Stimulated activated CD4-positive, alpha-beta T cell treated with anti-CD3 and anti-CD28 coated beads, Interleukin-15, amount 100 ng/mL, for 1 hour (primary cell): Measurements from ENCODE around the gene CDC16.
A peak's percentile ranks its signal among the peaks of the same experiment; 100 is the strongest.
"Not testable (repeated sequence)": the region's sequence is repeated elsewhere in the genome, so short reads cannot be mapped to it uniquely, and the experiment has no call there.

Source experiments
- DNase-seq, 2 donors: peaks; one replicate each; pipeline ENCODE4 v3.0.0-alpha.2; 2020; ENCODE audit warnings: low read depth in 1 of 2, low spot score in 1 of 2

Gene CDC16

DNA sequence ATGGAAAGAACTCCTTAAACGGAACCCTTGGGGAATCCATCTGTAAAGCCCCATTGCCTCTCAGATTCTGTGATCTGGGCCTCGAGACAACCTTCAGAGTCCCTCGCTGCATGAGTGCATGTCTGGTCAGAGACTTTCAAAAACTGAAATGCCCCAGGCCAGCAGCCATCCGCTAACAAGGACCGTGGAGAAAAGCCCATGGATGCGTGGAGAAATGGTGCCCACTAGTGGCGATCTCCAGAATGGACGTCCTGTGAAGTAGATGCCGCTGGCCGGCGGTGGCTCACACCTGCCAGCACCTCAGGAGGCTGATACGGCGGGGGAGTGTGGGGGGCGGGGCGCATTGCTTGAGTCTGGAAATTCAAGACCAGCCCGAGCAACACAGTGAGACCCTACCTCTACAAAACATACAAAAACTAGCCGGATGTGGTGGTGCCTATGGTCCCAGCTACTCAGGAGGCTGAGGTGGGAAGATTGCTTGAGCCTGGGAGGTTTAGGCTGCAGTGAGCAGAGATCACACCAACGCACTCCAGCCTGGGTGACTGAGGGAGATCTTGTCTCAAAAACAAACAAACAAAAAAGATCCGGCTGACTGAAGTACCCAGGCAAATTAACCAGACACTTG is 7.9 kb upstream of the CDC16 start:
- peak; percentile 74 to 75 for DNase-seq

DNA sequence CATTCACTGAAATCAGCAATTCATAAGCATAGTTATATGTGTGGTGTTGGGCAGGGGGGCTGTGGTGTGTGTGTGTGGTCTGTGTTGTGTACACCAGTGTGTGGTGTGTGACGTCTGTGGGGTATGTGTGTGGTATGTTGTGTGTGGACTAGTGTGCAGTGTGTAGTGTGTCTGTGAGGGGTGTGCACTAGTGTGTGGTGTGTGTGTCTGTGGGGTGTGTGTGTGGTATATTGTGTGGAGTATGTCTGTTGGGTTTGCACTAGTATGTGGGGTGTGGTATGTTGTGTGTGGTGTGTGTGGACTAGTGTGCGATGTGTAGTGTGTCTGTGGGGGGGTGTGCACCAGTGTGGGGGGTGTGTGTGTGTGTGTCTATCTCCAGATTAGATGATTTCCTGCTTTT is 7.2 kb upstream of the CDC16 start:
- no peak for DNase-seq

GRCh38 chr13:114228176-114228575 is 6.5 kb upstream of the CDC16 start:
- DNase-seq = no peak

DNA sequence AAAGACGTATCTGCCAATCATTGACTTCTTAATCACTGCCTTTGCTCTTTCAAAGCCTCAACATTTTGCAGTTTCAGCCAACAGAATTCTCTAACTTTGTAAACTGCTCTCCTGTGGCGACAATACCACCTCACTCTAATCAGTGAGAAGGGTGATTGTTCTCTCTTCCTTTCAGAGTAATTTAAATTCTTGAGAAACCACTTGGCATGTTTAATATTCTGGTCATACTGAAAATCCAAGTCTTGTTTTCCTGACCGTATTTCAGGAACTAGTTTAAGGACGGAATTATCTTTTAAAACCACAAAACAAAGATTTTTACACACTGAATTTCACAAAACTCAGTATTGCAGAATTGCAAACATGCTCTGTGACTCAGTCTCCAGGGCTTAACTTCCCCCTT is 5.2 kb upstream of the CDC16 start:
- no peak for DNase-seq

GRCh38 chr13:114230117-114230516 is 4.6 kb upstream of the CDC16 start:
- no peak for DNase-seq

DNA sequence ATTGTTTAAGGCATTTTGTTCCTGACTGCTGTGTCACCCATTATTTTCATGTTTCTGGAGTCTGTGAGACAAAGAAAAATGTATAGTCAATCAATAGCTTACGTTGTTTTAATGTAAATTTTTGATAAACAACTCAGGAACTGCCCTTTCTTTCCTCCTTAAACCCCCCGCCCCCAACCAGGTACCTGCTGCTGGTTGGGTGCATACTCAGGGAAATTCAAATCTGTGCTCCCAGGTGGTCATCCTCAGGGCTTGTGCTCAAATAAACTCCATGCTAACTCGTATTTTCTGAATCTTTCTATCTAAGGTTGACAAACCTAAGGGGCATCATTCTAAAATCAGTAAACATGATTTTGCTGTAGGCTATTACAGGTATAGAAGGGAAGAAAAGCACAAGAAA is 4.1 kb upstream of the CDC16 start:
- no peak for DNase-seq

DNA sequence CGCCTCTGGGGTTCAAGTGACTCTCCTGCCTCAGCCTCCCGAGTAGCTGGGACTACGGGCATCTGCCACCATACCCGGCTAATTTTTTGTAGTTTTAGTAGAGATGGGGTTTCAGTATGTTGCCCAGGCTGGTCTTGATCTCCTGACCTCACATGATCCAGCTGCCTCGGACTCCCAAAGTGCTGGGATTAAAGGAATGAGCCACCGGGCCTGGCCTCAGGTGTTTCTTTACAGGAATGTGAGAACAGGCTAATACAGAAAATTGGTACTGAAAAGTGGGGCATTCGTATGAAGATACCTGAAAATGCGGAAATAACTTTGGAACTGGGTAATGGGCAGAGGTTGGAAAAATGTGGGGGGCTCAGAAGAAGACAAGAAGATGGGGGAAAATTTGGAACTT is 2.8 kb upstream of the CDC16 start:
- no peak for DNase-seq

DNA sequence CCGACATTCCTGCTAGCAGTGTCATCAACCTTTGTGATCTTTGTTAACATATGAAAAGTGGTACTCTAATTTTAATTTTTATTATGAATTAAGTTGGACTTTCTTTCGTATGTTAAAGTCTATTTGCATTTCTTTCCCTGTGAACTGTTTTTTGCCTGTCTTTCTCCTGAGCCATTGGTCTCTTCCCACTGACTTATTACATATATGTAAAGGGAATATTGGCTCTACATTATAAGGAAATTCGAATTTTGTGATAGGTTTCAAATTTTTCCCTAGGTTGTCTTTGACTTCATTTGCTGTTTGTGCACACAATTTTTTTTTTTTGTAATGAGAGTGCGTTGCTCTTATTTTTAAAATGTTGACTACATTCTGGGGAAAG is 442 bp upstream of the CDC16 start:
- DNase-seq = no peak

GRCh38 chr13:114235697-114236096 is 1.0 kb downstream of the CDC16 start:
- no peak for DNase-seq

DNA sequence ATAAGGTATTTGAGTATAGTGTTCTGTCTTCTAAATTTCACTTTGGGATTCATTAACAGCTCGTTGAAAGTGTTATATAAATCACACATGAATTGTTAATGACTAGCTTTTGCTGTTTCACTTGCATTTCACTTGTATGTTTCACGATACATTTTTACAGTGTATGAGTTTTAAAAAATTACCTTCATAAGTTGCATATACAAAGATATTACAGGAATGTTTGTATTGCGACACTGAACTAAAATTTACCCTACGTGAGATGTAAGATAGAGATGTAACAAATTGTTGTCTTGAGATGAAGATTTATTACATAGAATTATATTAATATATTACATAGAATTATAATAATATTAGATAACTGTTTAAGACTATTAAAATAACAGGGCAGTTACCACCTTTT is 1.5 kb downstream of the CDC16 start:
- no peak for DNase-seq

DNA sequence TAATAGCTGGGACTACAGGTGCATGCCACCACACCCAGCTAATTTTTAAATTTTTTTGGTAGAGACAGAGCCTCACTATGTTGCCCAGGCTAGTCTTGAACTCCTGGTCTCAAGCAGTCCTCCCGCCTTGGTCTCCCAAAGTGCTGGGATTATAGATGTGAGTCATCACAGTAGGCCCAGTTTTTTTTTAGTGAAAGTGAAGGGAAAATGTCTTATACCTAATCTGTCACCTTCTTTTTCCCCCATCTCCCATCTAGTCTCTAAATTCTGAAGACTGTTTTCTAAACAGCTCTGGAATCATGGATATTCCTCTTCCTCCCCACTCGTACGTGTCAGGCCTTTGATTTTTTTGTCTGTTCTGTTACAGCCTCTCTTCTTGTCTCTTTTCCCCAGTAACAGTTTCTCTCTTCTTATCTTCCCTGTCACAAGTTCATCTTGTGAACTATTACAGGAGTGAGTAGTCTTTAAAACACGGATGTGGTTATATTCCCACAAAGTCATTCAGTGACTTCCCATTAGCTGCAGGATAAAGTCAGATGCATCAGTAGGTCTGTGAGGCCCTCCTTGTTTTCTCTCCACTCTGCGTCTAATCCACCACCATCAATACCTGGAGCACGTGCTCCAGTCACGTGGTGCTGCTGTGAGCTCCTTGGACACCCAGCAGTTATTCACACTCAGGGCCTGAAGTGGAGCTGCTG is 2.9 kb downstream of the CDC16 start:
- no peak for DNase-seq

DNA sequence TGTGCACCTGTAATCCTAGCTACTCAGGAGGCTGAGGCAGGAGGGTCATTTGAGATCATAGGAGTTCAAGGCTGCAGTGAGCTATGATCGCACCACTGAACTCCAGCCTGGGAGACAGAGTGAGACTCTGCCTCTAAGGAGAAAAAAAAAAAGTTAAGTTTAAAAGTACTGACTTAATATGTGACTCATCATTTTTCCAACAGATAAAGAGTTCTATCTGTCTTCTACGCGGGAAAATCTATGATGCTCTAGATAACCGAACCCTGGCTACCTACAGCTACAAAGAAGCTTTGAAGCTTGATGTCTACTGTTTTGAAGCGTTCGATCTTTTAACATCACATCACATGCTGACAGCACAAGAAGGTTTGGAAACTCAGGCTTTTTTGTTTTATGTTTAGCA is 7.2 kb downstream of the CDC16 start:
- no peak for DNase-seq

DNA sequence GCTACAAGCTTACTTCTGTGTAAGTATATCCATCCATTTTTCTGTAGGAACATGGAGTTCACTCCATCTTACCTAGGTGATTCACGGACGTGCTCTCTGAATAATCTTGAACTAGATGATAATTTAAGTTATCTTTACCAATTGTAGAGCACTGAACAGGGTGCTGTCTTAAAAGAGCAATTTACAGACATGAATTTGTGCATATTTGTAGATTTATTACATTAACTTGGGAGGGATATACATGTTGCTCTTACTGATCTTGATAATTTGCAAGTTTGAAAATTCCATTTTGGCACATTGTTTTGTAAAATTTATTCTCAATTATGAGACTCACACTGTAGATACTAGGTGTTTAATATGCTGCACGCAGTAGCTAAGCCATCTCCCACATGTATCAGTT is 9.3 kb downstream of the CDC16 start:
- DNase-seq = no peak

- DNase-seq = no peak
Observed at GRCh38 chr13:114244637-114245036, 9.9 kb downstream of the CDC16 start.

DNA sequence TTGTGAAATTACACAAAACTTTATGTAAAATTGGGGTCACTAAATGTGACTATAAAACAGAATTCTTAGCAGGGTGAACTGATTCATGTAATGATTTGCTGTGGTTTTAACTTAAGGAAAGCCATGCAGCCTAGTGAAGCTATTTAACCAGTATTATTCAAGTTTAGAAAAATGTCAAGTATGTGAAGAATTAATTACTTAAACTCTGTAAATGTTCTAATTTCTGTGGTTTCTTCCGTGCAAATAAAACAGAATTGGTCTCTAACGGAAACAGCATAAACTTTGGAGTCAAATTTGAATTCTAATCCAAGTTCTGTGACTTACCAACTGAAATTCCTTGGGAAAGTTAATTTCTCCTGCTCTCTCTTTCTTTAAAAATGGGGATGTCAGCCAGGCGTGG is 13.3 kb downstream of the CDC16 start:
- DNase-seq = no peak

DNA sequence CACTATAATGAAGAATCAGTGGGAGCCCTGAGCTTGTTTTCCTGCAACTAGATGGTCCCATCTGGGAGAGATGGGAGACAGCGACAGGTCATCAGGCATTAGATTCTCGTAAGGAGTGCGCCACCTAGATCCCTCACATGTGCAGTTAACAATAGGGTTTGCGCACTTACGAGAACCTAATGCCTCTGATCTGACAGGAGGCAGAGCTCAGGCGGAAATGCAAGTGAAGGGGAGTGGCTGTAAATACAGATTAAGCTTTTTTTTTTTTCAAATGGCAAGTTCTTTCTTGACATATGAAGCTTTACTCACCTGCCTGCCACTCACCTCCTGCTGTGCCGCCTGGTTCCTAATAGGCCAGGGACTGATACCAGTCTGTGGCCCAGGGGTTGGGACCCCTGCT is 14.4 kb downstream of the CDC16 start:
- no peak for DNase-seq

- not testable (repeated sequence) for DNase-seq
Observed at GRCh38 chr13:114251639-114252440, 17.1 kb downstream of the CDC16 start.

- no peak for DNase-seq
Observed at GRCh38 chr13:114256547-114256946, 21.9 kb downstream of the CDC16 start.

DNA sequence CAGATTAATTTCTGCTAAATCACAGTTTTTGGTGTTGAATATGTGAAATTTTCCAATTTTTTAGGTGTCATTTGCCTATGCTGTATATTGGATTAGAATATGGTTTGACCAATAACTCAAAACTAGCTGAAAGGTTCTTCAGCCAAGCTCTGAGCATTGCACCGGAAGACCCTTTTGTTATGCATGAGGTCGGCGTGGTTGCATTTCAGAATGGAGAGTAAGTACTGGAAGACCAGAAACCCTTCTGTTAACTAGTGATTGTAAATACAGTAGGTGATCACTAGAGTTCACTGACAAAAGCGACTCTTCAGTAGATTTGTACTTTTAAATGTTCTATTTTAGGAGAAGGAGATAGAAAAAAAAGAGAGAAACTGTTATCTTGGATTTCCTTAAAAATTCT is 22.3 kb downstream of the CDC16 start:
- DNase-seq = no peak

- no peak for DNase-seq
Observed at GRCh38 chr13:114258589-114258988, 23.9 kb downstream of the CDC16 start.

DNA sequence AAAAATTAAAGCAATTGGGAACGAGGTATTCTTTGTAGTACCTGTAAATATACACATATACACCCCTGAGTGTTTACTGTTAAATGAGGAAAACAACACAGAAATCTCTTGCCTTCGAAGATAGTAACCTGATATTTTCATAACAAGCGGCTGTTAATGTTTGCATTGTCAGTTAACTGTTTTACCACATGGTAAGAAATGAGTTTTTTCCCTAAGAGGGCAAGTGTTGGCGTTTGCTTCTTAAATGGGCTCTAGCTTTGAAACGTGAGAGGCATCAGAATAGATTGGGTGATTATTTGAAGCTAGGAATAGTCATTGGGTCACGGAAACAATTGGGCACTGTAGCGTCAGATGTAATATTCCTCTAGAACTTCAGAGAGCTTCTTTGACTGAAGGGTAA is 24.7 kb downstream of the CDC16 start:
- DNase-seq = no peak

GRCh38 chr13:114259974-114260373 is 25.3 kb downstream of the CDC16 start:
- no peak for DNase-seq
